Hippocampal formation (tissue), 2 donors: ENCODE data around the gene RIPOR1.

Experiments used
- DNase-seq, 2 donors: peaks; one replicate each; lab custom pipeline; 2025; lab: John Stamatoyannopoulos, UW

RIPOR1 gene

DNA sequence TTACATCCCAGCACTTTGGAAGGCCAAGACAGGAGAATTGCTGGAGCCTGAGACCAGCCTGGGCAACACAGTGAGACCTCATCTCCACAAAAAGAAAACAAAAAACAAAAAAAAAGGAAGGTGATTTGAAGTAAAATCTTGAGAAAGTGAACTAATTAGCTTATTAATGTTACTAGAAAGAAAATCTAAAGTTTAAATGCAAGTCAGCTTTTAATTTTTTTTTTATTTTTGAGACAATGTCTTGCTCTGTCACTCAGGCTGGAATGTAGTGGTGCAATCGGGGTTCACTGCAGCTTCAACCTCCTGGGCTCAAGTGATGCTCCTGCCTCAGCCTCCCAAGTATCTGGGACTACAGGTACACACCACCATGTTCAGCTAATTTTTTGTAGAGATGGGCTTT is 30.2 kb downstream of the RIPOR1 start:
- no peak for DNase-seq

DNA sequence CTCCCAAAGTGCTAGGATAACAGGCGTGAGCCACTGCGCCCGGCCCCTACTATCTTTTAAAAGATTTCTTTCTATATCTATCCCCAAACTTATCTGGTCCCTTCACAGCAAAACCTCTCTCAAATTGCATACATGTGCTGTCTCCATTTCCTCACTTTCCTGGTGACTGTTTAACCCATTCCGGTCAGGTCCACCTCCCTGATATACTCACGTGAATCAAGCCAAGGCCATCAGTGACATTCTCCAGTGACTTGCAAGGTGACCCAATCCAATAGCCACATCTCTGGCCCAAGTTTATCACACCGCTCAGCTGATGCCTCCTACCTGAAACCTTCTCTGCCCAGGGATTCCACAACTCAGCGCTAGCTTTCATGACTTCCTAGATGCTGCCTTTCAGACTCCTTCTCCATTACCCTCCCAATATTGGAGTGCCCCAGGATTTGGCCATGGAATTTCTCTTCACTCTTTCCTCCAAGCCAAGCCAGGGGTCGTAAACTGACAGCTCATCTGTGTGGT is 32.3 kb downstream of the RIPOR1 start:
- no peak for DNase-seq

DNA sequence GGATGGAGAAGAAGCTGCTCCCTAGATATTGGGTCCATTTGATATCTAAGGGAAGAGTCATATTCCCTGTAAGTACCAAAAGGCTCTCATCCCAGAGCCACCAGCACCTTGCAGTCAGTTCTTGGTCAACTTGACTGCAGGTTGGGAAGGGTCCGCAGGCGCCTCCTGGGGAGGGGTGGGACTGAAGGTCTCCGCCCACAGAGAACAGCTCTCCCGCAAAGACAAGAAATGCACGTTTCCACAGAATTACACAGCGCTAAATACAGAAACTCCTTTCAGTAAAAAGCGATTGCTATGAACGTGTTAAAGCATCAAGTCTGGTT is 32.8 kb downstream of the RIPOR1 start:
- DNase-seq, result no peak

DNA sequence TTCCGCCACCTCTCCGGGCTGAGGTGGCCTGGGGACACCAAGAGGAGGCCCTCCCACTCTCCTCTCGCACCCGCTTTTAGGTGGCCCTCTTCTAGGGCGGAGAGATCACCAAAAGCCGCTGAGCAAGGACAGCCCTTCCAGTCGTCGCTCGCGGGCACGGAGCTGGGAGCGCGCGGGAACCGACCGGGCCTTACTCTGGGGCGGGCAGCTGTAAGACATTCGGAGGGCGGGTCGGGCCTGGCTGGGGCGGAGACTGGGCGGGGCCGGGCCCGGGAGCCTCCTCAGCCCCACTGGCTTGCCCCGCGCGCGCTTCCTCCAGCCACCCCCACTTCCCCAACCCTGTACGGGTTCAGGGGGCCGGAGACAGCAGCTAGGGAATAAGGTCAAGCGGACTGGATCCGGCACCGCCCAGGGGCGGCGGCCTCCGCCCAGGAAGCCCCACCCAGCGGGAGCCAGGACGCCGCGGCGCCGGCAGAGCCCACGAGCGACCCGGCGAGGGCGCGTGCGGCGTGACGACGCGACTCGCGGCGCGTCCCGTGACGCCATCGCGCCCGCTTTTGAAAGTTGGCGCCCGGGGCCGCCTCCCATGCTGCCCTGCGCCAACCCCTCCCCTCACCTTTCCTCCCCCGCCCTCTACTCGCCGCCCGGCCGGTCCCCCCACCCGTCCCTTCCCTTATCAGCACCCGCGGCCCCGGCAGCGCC is 33.3 kb downstream of the RIPOR1 start:
- DNase-seq, result peak; percentile 95 to 96

DNA sequence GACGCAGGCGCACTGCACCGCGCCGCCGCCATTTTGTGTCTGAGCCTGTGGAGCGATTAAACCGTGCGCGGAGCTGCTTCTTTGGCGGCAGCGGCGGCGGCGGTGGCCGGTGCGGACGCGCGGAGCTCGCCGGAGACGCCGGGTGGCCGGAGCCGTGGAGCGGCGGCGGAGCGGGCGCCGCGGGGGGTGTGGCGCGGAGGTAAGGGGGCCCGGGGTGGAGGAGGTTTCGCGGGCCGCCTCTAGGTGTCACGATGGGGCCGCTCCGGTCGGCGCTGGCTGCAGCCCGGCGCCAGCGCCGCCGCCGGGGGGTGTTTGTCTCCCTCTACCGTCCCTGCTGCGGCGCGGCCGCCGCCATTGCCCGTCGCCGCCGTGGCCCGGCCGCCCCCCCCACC is 33.9 kb downstream of the RIPOR1 start, which contains the start of gene CTCF:
Gene CTCF, plus strand, starts transcription at position 1 of the 392 bp plus-strand sequence. CDS start 48,307 bp downstream, outside the sequence.
- DNase-seq, result peak; percentile 83 to 84

DNA sequence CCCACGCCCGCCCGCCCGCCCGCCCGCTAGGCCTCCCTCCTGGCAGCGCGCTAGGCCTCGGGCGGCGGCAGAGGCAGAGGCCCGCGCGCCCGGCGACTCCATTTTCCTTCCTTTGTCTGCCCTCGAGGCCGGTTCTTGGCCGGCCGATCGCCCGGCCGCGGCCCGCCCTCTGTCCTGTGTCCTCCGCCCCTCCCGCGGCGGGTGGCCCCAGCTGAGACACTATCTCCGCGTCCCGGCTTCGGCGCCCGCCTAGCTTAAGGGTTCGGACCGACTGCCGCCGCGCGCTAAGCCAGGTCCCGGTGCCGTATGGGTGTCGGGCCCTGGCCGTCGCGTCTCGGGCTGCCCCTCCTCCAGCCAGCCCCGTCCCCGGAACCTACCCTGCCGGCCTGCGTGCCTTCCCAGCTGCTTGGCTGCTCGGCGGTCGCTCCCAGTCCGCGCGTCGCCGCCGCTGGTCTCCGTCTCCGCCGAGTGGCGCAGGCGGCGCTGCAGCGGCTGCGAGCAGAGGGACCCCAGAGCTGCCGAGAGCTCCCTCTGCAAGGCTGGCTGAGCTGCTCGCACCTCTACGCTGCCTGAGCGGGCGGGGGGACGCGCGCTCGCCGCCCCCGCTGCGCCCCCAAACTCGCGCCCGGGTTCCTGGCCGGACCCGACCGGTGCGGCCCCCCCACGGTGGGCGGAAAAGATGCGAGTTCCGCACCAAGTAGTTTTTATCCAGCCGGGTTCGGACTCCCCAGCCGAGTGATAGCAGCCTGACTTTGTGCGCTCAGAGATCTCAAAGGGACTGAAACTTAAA is 34.5 kb downstream of the RIPOR1 start:
- DNase-seq, result peak; percentile 58 to 69

DNA sequence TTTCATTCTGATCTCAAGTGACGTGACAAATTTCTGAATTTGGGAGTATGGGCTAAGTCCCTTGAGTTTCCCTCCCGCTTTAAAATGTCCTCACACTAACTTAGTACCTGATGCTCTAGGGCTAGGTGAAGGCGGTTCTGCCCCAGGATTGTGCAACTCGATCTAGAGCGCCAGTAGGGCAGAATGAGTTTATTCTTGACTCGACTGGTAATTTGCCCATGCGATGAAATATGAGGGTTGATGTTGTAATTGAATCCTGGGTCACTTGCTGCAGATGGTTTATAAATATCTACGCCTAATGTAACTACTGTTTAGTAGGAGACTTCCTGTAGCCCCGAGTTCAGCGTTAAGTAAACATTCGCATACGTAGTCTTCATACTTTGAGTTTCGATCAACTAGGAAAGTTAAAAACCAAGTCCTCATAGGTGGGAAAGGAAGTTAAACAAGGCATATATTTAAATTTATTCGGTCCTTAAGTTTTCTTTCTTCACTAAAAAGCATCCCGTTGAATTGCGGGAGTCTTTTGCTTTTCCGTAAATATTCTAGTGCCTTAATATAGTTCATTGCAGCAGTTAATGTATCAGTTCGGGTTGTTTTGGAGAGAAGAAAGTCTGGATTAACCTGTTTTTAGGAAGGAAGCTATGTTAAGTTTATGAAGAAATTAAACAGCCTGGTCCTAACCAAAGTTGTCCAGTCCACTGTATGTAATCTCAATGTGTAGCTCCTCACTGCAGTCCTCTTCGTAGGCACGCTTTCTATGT is 35.3 kb downstream of the RIPOR1 start:
- no peak for DNase-seq

DNA sequence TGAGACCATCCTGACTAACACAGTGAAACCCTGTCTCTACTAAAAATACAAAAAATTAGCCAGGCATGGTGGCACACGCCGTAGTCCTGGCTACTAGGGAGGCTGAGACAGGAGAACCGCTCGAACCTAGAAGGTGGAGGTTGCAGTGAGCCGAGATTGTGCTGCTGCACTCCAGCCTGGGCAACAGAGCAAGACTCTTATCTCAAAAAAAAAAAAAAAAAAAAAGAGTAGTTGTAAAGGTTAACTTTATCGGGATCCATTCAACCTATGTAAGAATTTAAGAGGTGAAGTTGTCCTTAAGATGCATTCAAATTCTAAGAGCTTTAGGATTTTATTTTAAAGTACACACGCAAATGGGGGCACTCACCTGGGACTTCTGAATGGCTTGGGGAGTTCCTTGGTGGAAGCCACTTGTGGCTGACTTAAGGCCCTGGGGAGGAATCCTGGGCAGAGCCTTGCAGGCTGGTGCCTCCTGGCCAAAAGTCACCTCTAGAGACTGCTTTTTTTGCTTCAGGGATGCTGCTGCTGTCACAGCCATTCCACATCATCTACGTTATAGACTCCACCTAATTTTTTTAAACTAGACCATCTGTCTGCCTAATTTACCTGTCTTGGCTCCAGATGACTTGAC is 37.0 kb downstream of the RIPOR1 start:
- DNase-seq, result no peak

DNA sequence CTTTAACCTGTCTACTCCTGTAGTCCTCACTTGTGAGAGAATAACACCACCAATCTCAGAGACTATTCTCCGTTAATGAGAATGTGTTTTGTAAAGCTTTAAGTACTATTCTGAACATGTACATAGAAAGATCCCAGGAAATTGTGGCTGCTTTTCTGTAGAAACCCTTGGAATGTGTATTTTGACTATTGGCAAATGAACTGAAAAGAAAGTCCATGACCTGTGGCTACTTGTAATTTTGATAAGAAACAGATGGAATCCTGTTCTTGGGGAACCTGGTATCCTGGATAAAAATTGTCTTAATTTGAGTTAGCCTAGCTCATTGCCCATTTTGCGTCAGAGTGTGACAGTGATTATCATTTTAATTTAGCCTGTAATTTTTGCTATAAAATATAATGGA is 42.8 kb downstream of the RIPOR1 start:
- DNase-seq, result no peak

DNA sequence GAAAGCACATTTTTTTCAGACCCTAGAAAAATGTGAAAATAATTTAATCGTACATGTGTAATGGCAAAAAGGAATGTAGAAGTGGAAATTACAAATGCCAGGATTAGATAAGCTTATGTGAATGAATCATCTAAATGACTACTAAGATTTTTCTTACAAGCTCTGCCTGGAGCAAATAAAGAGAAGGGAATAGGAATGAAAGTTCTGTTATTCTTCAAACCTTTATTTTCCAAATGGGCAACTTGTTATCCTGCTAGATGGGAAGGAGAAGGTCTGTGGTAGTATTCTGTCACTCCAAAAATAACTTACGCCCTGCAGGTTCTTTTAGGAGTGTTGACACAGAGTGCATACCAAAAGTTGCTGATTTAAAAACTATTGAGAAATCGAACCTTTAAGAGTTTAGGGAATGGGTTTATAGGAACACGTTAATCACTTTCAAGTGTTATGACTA is 43.4 kb downstream of the RIPOR1 start:
- no peak for DNase-seq

DNA sequence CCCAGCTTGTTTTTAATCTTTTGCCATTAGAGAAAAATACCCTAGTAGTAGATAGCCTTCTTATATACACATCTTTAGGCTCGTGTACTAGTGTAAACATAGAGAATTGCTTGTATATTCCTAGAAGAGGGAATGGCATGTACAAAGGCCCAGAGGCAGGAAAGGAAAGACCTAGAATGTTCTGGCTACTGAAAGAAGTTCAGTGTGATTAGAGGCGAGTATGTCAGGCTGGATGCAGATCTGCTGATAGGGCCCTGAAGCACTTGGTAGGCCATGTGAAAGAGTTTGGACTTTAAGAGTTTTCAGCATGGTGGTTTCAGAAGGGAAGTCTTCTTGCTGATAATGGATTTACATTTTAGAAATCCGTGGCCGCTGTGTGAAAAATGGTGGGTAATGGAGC is 51.1 kb downstream of the RIPOR1 start:
- DNase-seq, result no peak

DNA sequence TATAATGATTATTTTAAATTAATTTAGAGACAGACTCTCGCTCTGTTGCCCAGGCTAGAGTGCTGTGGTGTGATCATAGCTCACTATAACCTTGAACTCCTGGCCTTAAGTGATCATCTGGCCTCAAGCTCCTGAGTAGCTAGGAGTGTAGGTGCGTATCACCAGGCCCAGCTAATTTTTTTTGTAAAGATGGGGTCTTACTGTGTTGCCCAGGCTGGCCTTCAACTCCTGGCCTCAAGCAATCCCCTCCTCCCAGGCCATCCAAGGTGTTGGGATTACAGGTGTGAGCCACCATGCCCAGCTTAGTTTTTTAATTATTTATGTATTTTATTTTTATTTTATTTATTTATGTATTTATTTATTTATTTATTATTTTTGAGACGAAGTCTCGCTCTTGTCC is 51.6 kb downstream of the RIPOR1 start:
- no peak for DNase-seq

DNA sequence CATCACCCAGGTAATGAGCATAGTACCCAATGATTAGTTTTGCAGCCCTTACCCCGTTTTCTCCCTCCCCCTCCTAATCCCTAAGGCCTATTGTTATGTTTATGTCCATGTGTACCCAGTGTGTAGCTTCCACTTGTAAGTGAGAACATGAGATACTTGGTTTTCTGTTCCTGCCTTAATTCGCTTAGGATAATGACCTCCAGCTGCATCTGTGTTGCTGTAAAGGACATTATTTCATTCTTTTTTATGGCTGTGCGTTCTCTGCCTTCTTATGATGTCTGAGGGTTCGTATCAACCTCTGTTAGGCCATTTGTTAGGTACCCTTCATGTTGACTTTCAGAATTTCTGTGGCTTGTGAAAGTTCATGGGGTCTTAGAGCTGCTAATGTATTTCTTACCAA is 64.7 kb downstream of the RIPOR1 start:
- no peak for DNase-seq

DNA sequence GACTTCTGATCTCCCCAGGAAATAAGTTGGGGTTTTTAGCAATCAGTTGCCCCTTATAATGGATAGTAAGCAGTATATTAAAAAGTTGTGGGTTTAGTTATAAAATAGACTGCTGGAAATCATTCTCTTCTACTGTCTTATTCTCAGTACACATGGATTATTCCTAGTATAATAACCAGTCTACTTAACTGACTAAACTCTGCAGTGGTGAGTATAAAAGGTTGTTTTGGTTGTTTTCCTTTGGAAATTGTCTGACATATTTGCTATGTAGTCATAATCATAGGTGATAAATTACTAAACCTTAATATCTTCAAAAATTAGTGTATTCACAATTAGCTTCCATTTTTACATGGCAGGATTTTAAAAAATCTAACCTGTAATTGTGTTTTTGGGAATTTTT is 65.1 kb downstream of the RIPOR1 start:
- no peak for DNase-seq

DNA sequence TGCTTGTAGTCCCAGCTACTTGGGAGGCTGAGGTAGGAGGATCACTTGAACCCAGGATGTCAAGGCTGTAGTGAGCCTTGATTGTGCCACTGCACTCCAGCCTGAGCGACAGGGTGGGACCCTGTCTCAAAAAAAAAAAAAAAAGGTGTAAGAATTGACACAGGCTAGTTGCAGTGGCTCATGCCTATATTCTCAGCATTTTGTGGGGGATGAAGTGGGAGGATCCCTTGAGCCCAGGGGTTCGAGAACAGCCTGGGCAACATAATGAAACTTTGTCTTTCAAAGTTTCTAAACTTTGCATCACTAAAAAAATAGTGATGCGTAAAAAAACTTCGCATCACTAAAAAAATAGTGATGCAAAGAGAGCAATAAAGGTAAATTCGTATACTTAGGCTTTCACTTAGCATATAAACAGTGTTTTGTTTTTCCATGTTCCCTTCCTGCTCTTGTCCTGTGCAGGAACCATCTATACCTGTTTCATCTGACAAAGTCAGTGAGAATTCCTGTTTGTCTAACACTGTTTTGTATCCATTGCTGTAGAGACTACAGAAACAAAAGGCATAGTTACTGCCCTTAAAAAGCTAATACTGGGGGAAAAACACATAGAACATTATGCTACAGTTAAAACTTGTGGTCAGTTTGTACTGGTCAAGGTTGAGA is 65.8 kb downstream of the RIPOR1 start:
- DNase-seq, result no peak

DNA sequence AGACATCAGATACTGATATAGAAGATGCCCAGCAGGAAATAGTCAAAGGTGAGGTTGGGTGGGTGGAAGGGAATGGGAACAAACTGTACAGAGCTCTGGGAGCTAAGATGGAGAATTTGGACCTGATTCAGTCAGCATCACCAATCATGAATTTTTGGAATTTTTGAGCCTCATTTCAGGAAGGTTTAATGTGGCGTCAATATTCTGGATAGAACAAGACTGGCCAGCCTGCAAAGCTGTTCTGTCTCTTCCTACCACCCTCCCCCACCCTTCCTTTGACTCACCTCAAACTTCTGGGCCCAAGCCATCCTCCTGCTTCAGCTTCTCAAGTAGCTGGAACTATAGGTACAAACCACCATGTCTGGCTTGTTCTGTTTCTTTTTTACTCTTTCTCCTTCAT is 66.3 kb downstream of the RIPOR1 start:
- no peak for DNase-seq
